ENCODE data around the gene CFAP161.

The CFAP161 gene

GRCh38 chr15:81163961-81164800 lies 30.1 kb downstream of the CFAP161 start:
- Histone ChIP-seq H3K27me3 (ENCODE audit: control insufficient read depth in 5 of 5, insufficient read depth in 4 of 5, low read length in 5 of 5) (peaks cover 0 to 3% (median 0%) of the 10 kb centered on the region in 5 donors), H3K9ac (ENCODE audit: low read length in 5 of 5) (no peak overlapping the region), H3K4me1 (ENCODE audit: control insufficient read depth in 5 of 5, insufficient read depth in 5 of 5, low read length in 5 of 5) (peaks cover 14 to 36% (median 27%) of the 10 kb centered on the region in 5 donors), H3K4me3 (ENCODE audit: low read depth in 1 of 5, low read length in 5 of 5) (no peak overlapping the region), H3K36me3 (ENCODE audit: control insufficient read depth in 5 of 5, insufficient read depth in 5 of 5, low read length in 5 of 5) (no peaks in the 10 kb centered on the region), H3K9me3 (ENCODE audit: control insufficient read depth in 5 of 5, low read length in 5 of 5) (no peaks in the 10 kb centered on the region), H3K27ac (ENCODE audit: low read depth, low read length) (no peak overlapping the region)

- Histone ChIP-seq H3K9ac (ENCODE audit: low read length in 5 of 5) (no peak overlapping the region), H3K36me3 (ENCODE audit: control insufficient read depth in 5 of 5, insufficient read depth in 5 of 5, low read length in 5 of 5) (no peaks in the 10 kb centered on the region), H3K27ac (ENCODE audit: low read depth, low read length) (no peak overlapping the region), H3K4me3 (ENCODE audit: low read depth in 1 of 5, low read length in 5 of 5) (no peak overlapping the region), H3K4me1 (ENCODE audit: control insufficient read depth in 5 of 5, insufficient read depth in 5 of 5, low read length in 5 of 5) (peaks cover 12 to 31% (median 22%) of the 10 kb centered on the region in 5 donors), H3K27me3 (ENCODE audit: control insufficient read depth in 5 of 5, insufficient read depth in 4 of 5, low read length in 5 of 5) (peaks cover 0 to 3% (median 0%) of the 10 kb centered on the region in 5 donors), H3K9me3 (ENCODE audit: control insufficient read depth in 5 of 5, low read length in 5 of 5) (no peaks in the 10 kb centered on the region)
Observed at GRCh38 chr15:81165535-81165934, 31.5 kb downstream of the CFAP161 start.

- no peak overlapping the region for H3K9ac ChIP-seq (ENCODE audit: low read length in 5 of 5)
- no peaks in the 10 kb centered on the region for H3K36me3 ChIP-seq (ENCODE audit: control insufficient read depth in 5 of 5, insufficient read depth in 5 of 5, low read length in 5 of 5)
- peaks cover 0 to under 1% (median 0%) of the 10 kb centered on the region in 5 donors for H3K27me3 ChIP-seq (ENCODE audit: control insufficient read depth in 5 of 5, insufficient read depth in 4 of 5, low read length in 5 of 5)
- H3K4me1 ChIP-seq (ENCODE audit: control insufficient read depth in 5 of 5, insufficient read depth in 5 of 5, low read length in 5 of 5), result peaks cover 5 to 22% (median 11%) of the 10 kb centered on the region in 5 donors
- no peaks in the 10 kb centered on the region for H3K9me3 ChIP-seq (ENCODE audit: control insufficient read depth in 5 of 5, low read length in 5 of 5)
- no peak overlapping the region for H3K4me3 ChIP-seq (ENCODE audit: low read depth in 1 of 5, low read length in 5 of 5)
- H3K27ac ChIP-seq (ENCODE audit: low read depth, low read length), result no peak overlapping the region
Observed at GRCh38 chr15:81166636-81167305, 32.7 kb downstream of the CFAP161 start.

- peaks cover 4 to 20% (median 11%) of the 10 kb centered on the region in 5 donors for H3K4me1 ChIP-seq (ENCODE audit: control insufficient read depth in 5 of 5, insufficient read depth in 5 of 5, low read length in 5 of 5)
- no peak overlapping the region for H3K9ac ChIP-seq (ENCODE audit: low read length in 5 of 5)
- H3K27me3 ChIP-seq (ENCODE audit: control insufficient read depth in 5 of 5, insufficient read depth in 4 of 5, low read length in 5 of 5), result no peaks in the 10 kb centered on the region
- no peak overlapping the region for H3K4me3 ChIP-seq (ENCODE audit: low read depth in 1 of 5, low read length in 5 of 5)
- H3K9me3 ChIP-seq (ENCODE audit: control insufficient read depth in 5 of 5, low read length in 5 of 5), result no peaks in the 10 kb centered on the region
- H3K36me3 ChIP-seq (ENCODE audit: control insufficient read depth in 5 of 5, insufficient read depth in 5 of 5, low read length in 5 of 5), result no peaks in the 10 kb centered on the region
- no peak overlapping the region for H3K27ac ChIP-seq (ENCODE audit: low read depth, low read length)
Observed at GRCh38 chr15:81168131-81168526, 34.1 kb downstream of the CFAP161 start.

GRCh38 chr15:81168644-81169043 lies 34.6 kb downstream of the CFAP161 start:
- no peaks in the 10 kb centered on the region for H3K27me3 ChIP-seq (ENCODE audit: control insufficient read depth in 5 of 5, insufficient read depth in 4 of 5, low read length in 5 of 5)
- H3K9me3 ChIP-seq (ENCODE audit: control insufficient read depth in 5 of 5, low read length in 5 of 5), result no peaks in the 10 kb centered on the region
- no peak overlapping the region for H3K4me3 ChIP-seq (ENCODE audit: low read depth in 1 of 5, low read length in 5 of 5)
- H3K27ac ChIP-seq (ENCODE audit: low read depth, low read length), result no peak overlapping the region
- H3K9ac ChIP-seq (ENCODE audit: low read length in 5 of 5), result no peak overlapping the region
- H3K4me1 ChIP-seq (ENCODE audit: control insufficient read depth in 5 of 5, insufficient read depth in 5 of 5, low read length in 5 of 5), result peaks cover 4 to 20% (median 11%) of the 10 kb centered on the region in 5 donors
- H3K36me3 ChIP-seq (ENCODE audit: control insufficient read depth in 5 of 5, insufficient read depth in 5 of 5, low read length in 5 of 5), result no peaks in the 10 kb centered on the region

GRCh38 chr15:81170511-81170910 lies 36.4 kb downstream of the CFAP161 start:
- Histone ChIP-seq H3K4me3 (ENCODE audit: low read depth in 1 of 5, low read length in 5 of 5) (no peak overlapping the region), H3K4me1 (ENCODE audit: control insufficient read depth in 5 of 5, insufficient read depth in 5 of 5, low read length in 5 of 5) (peaks cover 4 to 28% (median 11%) of the 10 kb centered on the region in 5 donors), H3K36me3 (ENCODE audit: control insufficient read depth in 5 of 5, insufficient read depth in 5 of 5, low read length in 5 of 5) (no peaks in the 10 kb centered on the region), H3K9me3 (ENCODE audit: control insufficient read depth in 5 of 5, low read length in 5 of 5) (no peaks in the 10 kb centered on the region), H3K27ac (ENCODE audit: low read depth, low read length) (no peak overlapping the region), H3K27me3 (ENCODE audit: control insufficient read depth in 5 of 5, insufficient read depth in 4 of 5, low read length in 5 of 5) (no peaks in the 10 kb centered on the region), H3K9ac (ENCODE audit: low read length in 5 of 5) (no peak overlapping the region)

GRCh38 chr15:81171286-81171685 lies 37.2 kb downstream of the CFAP161 start:
- no peak overlapping the region for H3K27ac ChIP-seq (ENCODE audit: low read depth, low read length)
- no peak overlapping the region for H3K9ac ChIP-seq (ENCODE audit: low read length in 5 of 5)
- H3K27me3 ChIP-seq (ENCODE audit: control insufficient read depth in 5 of 5, insufficient read depth in 4 of 5, low read length in 5 of 5), result no peaks in the 10 kb centered on the region
- H3K9me3 ChIP-seq (ENCODE audit: control insufficient read depth in 5 of 5, low read length in 5 of 5), result no peaks in the 10 kb centered on the region
- H3K4me1 ChIP-seq (ENCODE audit: control insufficient read depth in 5 of 5, insufficient read depth in 5 of 5, low read length in 5 of 5), result peaks cover 4 to 32% (median 15%) of the 10 kb centered on the region in 5 donors
- H3K4me3 ChIP-seq (ENCODE audit: low read depth in 1 of 5, low read length in 5 of 5), result no peak overlapping the region
- H3K36me3 ChIP-seq (ENCODE audit: control insufficient read depth in 5 of 5, insufficient read depth in 5 of 5, low read length in 5 of 5), result no peaks in the 10 kb centered on the region

GRCh38 chr15:81174125-81174791 lies 40.2 kb downstream of the CFAP161 start:
- Histone ChIP-seq H3K36me3 (ENCODE audit: control insufficient read depth in 5 of 5, insufficient read depth in 5 of 5, low read length in 5 of 5) (no peaks in the 10 kb centered on the region), H3K9me3 (ENCODE audit: control insufficient read depth in 5 of 5, low read length in 5 of 5) (no peaks in the 10 kb centered on the region), H3K4me1 (ENCODE audit: control insufficient read depth in 5 of 5, insufficient read depth in 5 of 5, low read length in 5 of 5) (peaks cover 4 to 25% (median 11%) of the 10 kb centered on the region in 5 donors), H3K27me3 (ENCODE audit: control insufficient read depth in 5 of 5, insufficient read depth in 4 of 5, low read length in 5 of 5) (no peaks in the 10 kb centered on the region), H3K4me3 (ENCODE audit: low read depth in 1 of 5, low read length in 5 of 5) (no peak overlapping the region), H3K27ac (ENCODE audit: low read depth, low read length) (no peak overlapping the region), H3K9ac (ENCODE audit: low read length in 5 of 5) (no peak overlapping the region)

- H3K4me1 ChIP-seq (ENCODE audit: control insufficient read depth in 5 of 5, insufficient read depth in 5 of 5, low read length in 5 of 5), result peaks cover 4 to 25% (median 11%) of the 10 kb centered on the region in 5 donors
- H3K9me3 ChIP-seq (ENCODE audit: control insufficient read depth in 5 of 5, low read length in 5 of 5), result no peaks in the 10 kb centered on the region
- H3K27ac ChIP-seq (ENCODE audit: low read depth, low read length), result no peak overlapping the region
- H3K36me3 ChIP-seq (ENCODE audit: control insufficient read depth in 5 of 5, insufficient read depth in 5 of 5, low read length in 5 of 5), result no peaks in the 10 kb centered on the region
- H3K27me3 ChIP-seq (ENCODE audit: control insufficient read depth in 5 of 5, insufficient read depth in 4 of 5, low read length in 5 of 5), result no peaks in the 10 kb centered on the region
- H3K9ac ChIP-seq (ENCODE audit: low read length in 5 of 5), result no peak overlapping the region
- no peak overlapping the region for H3K4me3 ChIP-seq (ENCODE audit: low read depth in 1 of 5, low read length in 5 of 5)
Observed at GRCh38 chr15:81174792-81175327, 40.8 kb downstream of the CFAP161 start.
